ENCODE measurements around the gene HTT-AS.

Gene HTT-AS

GRCh38 chr4:3021627-3022026, 52.7 kb downstream of the HTT-AS start:
- TF ChIP-seq REST (IDR thresholded peaks at IDR 0.05; ENCODE audit: insufficient read depth in 1 of 2, low read depth in 2 of 2, low read length in 2 of 2) = no peak
- no peak for TF ChIP-seq TAF1 (IDR thresholded peaks at IDR 0.05; ENCODE audit: borderline replicate concordance, insufficient read depth, low read length)
- no peak for TF ChIP-seq FOXP2 (optimal IDR thresholded peaks at IDR 0.05; ENCODE audit: borderline replicate concordance, extremely low read depth, extremely low read length, insufficient read depth)
- no peak for TF ChIP-seq POLR2AphosphoS5 (IDR thresholded peaks at IDR 0.05; ENCODE audit: low read depth, low read length)
- TF ChIP-seq SIN3A (IDR thresholded peaks at IDR 0.05; ENCODE audit: borderline replicate concordance, insufficient read depth, low read length) = no peak

GRCh38 chr4:3021127-3021526, 53.2 kb downstream of the HTT-AS start:
- TF ChIP-seq POLR2AphosphoS5 (IDR thresholded peaks at IDR 0.05; ENCODE audit: low read depth, low read length) (no peak), REST (IDR thresholded peaks at IDR 0.05; ENCODE audit: insufficient read depth in 1 of 2, low read depth in 2 of 2, low read length in 2 of 2) (no peak), FOXP2 (optimal IDR thresholded peaks at IDR 0.05; ENCODE audit: borderline replicate concordance, extremely low read depth, extremely low read length, insufficient read depth) (no peak)

- TF ChIP-seq FOXP2 (optimal IDR thresholded peaks at IDR 0.05; ENCODE audit: borderline replicate concordance, extremely low read depth, extremely low read length, insufficient read depth) = no peak
- TF ChIP-seq TAF1 (IDR thresholded peaks at IDR 0.05; ENCODE audit: borderline replicate concordance, insufficient read depth, low read length) = no peak
- TF ChIP-seq REST (IDR thresholded peaks at IDR 0.05; ENCODE audit: insufficient read depth in 1 of 2, low read depth in 2 of 2, low read length in 2 of 2) = no peak
- TF ChIP-seq SIN3A (IDR thresholded peaks at IDR 0.05; ENCODE audit: borderline replicate concordance, insufficient read depth, low read length) = no peak
- TF ChIP-seq POLR2AphosphoS5 (IDR thresholded peaks at IDR 0.05; ENCODE audit: low read depth, low read length) = no peak
Observed at GRCh38 chr4:3019145-3019846, 55.0 kb downstream of the HTT-AS start.

- TF ChIP-seq SIN3A (IDR thresholded peaks at IDR 0.05; ENCODE audit: borderline replicate concordance, insufficient read depth, low read length) (no peak), FOXP2 (optimal IDR thresholded peaks at IDR 0.05; ENCODE audit: borderline replicate concordance, extremely low read depth, extremely low read length, insufficient read depth) (no peak), POLR2AphosphoS5 (IDR thresholded peaks at IDR 0.05; ENCODE audit: low read depth, low read length) (no peak), TAF1 (IDR thresholded peaks at IDR 0.05; ENCODE audit: borderline replicate concordance, insufficient read depth, low read length) (no peak), REST (IDR thresholded peaks at IDR 0.05; ENCODE audit: insufficient read depth in 1 of 2, low read depth in 2 of 2, low read length in 2 of 2) (no peak)
Observed at GRCh38 chr4:3017504-3017903, 56.8 kb downstream of the HTT-AS start.

GRCh38 chr4:3016961-3017360, 57.4 kb downstream of the HTT-AS start:
- TF ChIP-seq FOXP2 (optimal IDR thresholded peaks at IDR 0.05; ENCODE audit: borderline replicate concordance, extremely low read depth, extremely low read length, insufficient read depth) (no peak), POLR2AphosphoS5 (IDR thresholded peaks at IDR 0.05; ENCODE audit: low read depth, low read length) (no peak), TAF1 (IDR thresholded peaks at IDR 0.05; ENCODE audit: borderline replicate concordance, insufficient read depth, low read length) (no peak), SIN3A (IDR thresholded peaks at IDR 0.05; ENCODE audit: borderline replicate concordance, insufficient read depth, low read length) (no peak), REST (IDR thresholded peaks at IDR 0.05; ENCODE audit: insufficient read depth in 1 of 2, low read depth in 2 of 2, low read length in 2 of 2) (no peak)

Data from PFSK-1 (cell line).